ENCODE data around the gene MARVELD1. TPM values are rescaled to one million over a fixed set of nuclear protein-coding genes. Genes with fewer than 3 reads are reported as not detected.
A peak's percentile ranks its signal among the peaks of the same experiment; 100 is the strongest.

Gene MARVELD1
- total RNA-seq, 1 donor from 2014 or later, result 143 TPM

DNA sequence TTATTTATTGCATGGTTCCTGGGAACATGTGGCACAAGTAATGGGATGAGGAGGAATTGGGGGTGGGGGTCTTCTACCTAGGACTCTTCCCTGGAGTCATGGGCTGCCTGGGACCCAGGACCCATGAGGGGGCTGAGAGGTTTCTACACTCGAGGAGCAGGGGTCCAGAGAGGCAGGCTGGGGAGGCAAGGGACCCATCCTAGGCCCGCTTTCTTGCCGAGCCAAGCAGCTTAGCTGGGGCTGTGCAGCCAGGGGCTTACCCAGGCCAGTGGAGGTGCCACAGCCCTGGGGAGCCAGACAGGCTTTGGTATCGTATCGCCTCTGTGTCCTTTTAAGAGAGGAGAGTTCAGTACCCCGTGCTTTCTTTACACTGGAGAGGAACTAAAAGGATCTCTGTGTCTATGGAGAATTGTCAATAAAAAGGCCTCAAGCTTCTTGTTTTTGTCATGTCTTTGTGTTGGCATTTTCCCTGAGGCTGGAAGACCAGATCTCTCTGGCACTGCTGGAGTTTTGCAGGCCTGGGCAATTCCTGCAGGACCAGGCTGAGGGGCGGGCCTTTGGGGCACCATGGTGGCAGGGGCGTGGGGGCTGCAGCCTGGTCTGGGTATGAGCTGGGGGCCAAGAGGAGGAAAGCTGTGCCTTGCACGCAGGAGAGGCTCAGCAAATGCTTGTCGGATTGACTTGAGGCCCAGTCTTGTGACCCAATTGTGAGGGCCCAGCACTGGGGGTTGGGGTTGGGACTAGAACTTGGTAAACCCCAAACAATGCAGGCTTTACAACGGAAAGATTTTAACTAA is 47.1 kb downstream of the MARVELD1 start:
- Mint-ChIP-seq H3K27ac (ENCODE audit: unreplicated experiment) (no peak overlapping the region), H3K4me3 (ENCODE audit: unreplicated experiment) (no peak overlapping the region), H3K9me3 (ENCODE audit: low read depth) (no peaks in the 10 kb centered on the region), H3K4me1 (ENCODE audit: low read depth) (peaks cover 36% of the 10 kb centered on the region), H3K36me3 (ENCODE audit: low read depth) (peaks cover 10% of the 10 kb centered on the region), H3K27me3 (ENCODE audit: low read depth) (no peaks in the 10 kb centered on the region)
- TF ChIP-seq CTCF (IDR thresholded peaks at IDR 0.05), result no peak
- peak; percentile 75 for DNase-seq (ENCODE audit: low spot score)

GRCh38 chr10:97761331-97761865 is 47.9 kb downstream of the MARVELD1 start:
- peak; percentile 64 for DNase-seq (ENCODE audit: low spot score)
- Mint-ChIP-seq H3K27ac (ENCODE audit: unreplicated experiment) (no peak overlapping the region), H3K27me3 (ENCODE audit: low read depth) (no peaks in the 10 kb centered on the region), H3K4me1 (ENCODE audit: low read depth) (peaks cover 41% of the 10 kb centered on the region), H3K9me3 (ENCODE audit: low read depth) (no peaks in the 10 kb centered on the region), H3K4me3 (ENCODE audit: unreplicated experiment) (no peak overlapping the region), H3K36me3 (ENCODE audit: low read depth) (peaks cover 10% of the 10 kb centered on the region)
- TF ChIP-seq CTCF (IDR thresholded peaks at IDR 0.05), result no peak

DNA sequence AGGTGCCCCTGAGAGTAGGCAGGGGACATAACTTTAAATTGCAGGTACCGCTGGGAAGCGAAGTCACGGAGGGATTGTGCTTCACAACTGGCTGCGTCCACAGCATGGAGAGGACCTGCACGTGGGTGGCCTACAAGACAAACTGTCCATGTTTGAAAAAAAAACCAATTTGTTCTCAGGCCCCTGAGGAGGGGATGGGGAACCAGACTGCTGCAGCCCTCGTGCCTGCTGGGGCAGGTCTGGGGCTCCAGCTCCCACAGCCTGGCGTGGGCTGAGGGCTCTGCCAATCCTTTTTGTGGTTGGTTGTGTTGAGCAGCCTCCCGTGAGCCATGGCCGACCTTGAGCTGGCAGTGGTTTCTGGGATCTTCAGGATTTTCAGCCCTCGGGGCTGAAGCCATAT is 48.5 kb downstream of the MARVELD1 start:
- Mint-ChIP-seq H3K9me3 (ENCODE audit: low read depth) (no peaks in the 10 kb centered on the region), H3K27ac (ENCODE audit: unreplicated experiment) (no peak overlapping the region), H3K4me3 (ENCODE audit: unreplicated experiment) (no peak overlapping the region), H3K4me1 (ENCODE audit: low read depth) (peaks cover 44% of the 10 kb centered on the region), H3K36me3 (ENCODE audit: low read depth) (peaks cover 6% of the 10 kb centered on the region), H3K27me3 (ENCODE audit: low read depth) (no peaks in the 10 kb centered on the region)
- TF ChIP-seq CTCF (IDR thresholded peaks at IDR 0.05), result no peak
- peak; percentile 61 for DNase-seq (ENCODE audit: low spot score)

DNA sequence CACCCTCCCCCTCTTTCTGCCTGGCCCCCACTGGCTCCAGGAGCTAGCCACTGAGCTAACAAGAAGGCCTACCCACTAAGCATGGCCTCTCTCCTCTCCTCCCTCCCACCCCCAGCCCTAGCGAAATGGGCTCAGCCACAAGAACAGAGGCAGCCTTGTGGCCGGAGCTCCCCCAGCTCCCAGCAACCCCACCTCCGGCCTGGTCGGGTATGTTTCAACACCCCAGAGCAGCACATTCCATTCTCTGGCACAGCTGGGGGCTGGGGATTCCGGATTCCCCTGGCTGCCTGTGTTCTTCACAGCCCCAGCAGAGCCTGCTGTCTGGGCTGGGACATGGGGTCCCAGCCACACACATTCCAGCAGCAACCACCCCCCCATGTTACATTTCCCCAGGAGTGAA is 49.3 kb downstream of the MARVELD1 start:
- Mint-ChIP-seq H3K27me3 (ENCODE audit: low read depth) (no peaks in the 10 kb centered on the region), H3K9me3 (ENCODE audit: low read depth) (no peaks in the 10 kb centered on the region), H3K36me3 (ENCODE audit: low read depth) (peaks cover 5% of the 10 kb centered on the region), H3K4me3 (ENCODE audit: unreplicated experiment) (peak overlapping the region; percentile 15), H3K27ac (ENCODE audit: unreplicated experiment) (peak overlapping the region; percentile 59), H3K4me1 (ENCODE audit: low read depth) (peaks cover 44% of the 10 kb centered on the region)
- TF ChIP-seq CTCF (IDR thresholded peaks at IDR 0.05), result no peak
- peak; percentile 84 for DNase-seq (ENCODE audit: low spot score)

DNA sequence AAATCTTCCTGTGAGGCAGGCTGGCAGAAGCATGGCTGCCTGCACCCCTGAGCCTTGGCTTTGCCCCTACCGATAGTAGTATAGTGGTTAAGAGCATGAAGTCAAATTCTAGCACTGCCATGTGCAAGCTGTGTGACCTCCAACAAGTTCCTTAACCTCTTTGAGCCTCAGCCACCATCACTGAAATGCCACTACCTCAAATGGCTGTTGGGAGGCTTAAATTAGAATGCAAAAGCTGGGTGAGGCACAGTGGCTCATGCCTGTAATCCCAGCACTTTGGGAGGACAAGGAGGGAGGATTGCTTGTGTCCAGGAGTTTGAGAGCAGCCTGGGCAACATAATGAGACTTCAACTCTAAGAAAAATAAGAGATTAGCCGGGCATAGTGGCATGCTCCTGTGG is 49.9 kb downstream of the MARVELD1 start:
- Mint-ChIP-seq H3K4me1 (ENCODE audit: low read depth) (peaks cover 44% of the 10 kb centered on the region), H3K27ac (ENCODE audit: unreplicated experiment) (peak overlapping the region; percentile 57), H3K4me3 (ENCODE audit: unreplicated experiment) (no peak overlapping the region), H3K36me3 (ENCODE audit: low read depth) (peaks cover 5% of the 10 kb centered on the region), H3K9me3 (ENCODE audit: low read depth) (no peaks in the 10 kb centered on the region), H3K27me3 (ENCODE audit: low read depth) (peaks cover 3% of the 10 kb centered on the region)
- TF ChIP-seq CTCF (IDR thresholded peaks at IDR 0.05), result no peak
- peak; percentile 4 for DNase-seq (ENCODE audit: low spot score)

All from chondrocyte (in vitro differentiated cells).